Skeletal muscle tissue (tissue), 4 donors: Measurements from ENCODE around the gene CCDC192. TPM values are rescaled to one million over a fixed set of nuclear protein-coding genes. Genes with fewer than 3 reads are reported as not detected.

ENCODE experiments used
- H3K27ac ChIP-seq: one replicate; pipeline ENCODE4 v1.7.0; 2013; ENCODE audit warnings: mild to moderate bottlenecking, low read depth, low read length, inconsistent platforms
- H3K27me3 ChIP-seq, 3 donors: one replicate each; pipeline ENCODE4 v1.7.0; 2013; ENCODE audit warnings: low read length in 3 of 3; ENCODE audit not compliant: control insufficient read depth in 3 of 3, insufficient read depth in 3 of 3
- H3K36me3 ChIP-seq, 3 donors: one replicate each; pipeline ENCODE4 v1.7.0; 2013; ENCODE audit warnings: low read length in 3 of 3; ENCODE audit not compliant: control insufficient read depth in 3 of 3, insufficient read depth in 3 of 3
- H3K4me1 ChIP-seq, 3 donors: one replicate each; pipeline ENCODE4 v1.7.0; 2013; ENCODE audit warnings: low read length in 3 of 3, mild to moderate bottlenecking in 3 of 3; ENCODE audit not compliant: control insufficient read depth in 3 of 3, insufficient read depth in 3 of 3
- H3K4me3 ChIP-seq, 3 donors: one replicate each; pipeline ENCODE4 v1.7.0; 2013; ENCODE audit warnings: low read length in 3 of 3
- H3K9ac ChIP-seq, 3 donors: one replicate each; pipeline ENCODE4 v1.7.0; 2013; ENCODE audit warnings: low read length in 3 of 3, mild to moderate bottlenecking in 3 of 3, moderate library complexity in 2 of 3, low read depth in 1 of 3
- H3K9me3 ChIP-seq, 3 donors: one replicate each; pipeline ENCODE4 v1.7.0; 2013; ENCODE audit warnings: low read length in 3 of 3; ENCODE audit not compliant: control insufficient read depth in 3 of 3
- total RNA-seq: library from RNA; depleted of rRNA; stranded (reverse); fragments of >200 nt; gene quantifications from one replicate; pipeline ENCODE4 v1.2.3, GENCODE V29; 2014
- donor health status: Osteomylitis.

CCDC192 gene
- total RNA-seq, 1 donor from 2014 or later: not detected

- no peaks in the 10 kb centered on the region for H3K4me1 ChIP-seq
- no peak overlapping the region for H3K4me3 ChIP-seq
- H3K27me3 ChIP-seq: no peaks in the 10 kb centered on the region
- no peak overlapping the region for H3K9ac ChIP-seq
- H3K9me3 ChIP-seq: no peaks in the 10 kb centered on the region
- H3K27ac ChIP-seq: no peak overlapping the region
- H3K36me3 ChIP-seq: no peaks in the 10 kb centered on the region
Observed at GRCh38 chr5:127757576-127757975, 54.4 kb downstream of the CCDC192 start.

GRCh38 chr5:127758766-127759283 is 55.6 kb downstream of the CCDC192 start:
- H3K4me3 ChIP-seq: no peak overlapping the region
- H3K27me3 ChIP-seq: no peaks in the 10 kb centered on the region
- no peaks in the 10 kb centered on the region for H3K9me3 ChIP-seq
- H3K36me3 ChIP-seq: no peaks in the 10 kb centered on the region
- H3K4me1 ChIP-seq: no peaks in the 10 kb centered on the region
- H3K9ac ChIP-seq: no peak overlapping the region
- H3K27ac ChIP-seq: no peak overlapping the region

- Histone ChIP-seq H3K9ac (no peak overlapping the region), H3K9me3 (no peaks in the 10 kb centered on the region), H3K4me1 (no peaks in the 10 kb centered on the region), H3K27ac (no peak overlapping the region), H3K27me3 (no peaks in the 10 kb centered on the region), H3K36me3 (no peaks in the 10 kb centered on the region), H3K4me3 (no peak overlapping the region)
Observed at GRCh38 chr5:127761869-127762268, 58.7 kb downstream of the CCDC192 start.

- H3K27me3 ChIP-seq: no peaks in the 10 kb centered on the region
- no peaks in the 10 kb centered on the region for H3K36me3 ChIP-seq
- no peaks in the 10 kb centered on the region for H3K9me3 ChIP-seq
- no peak overlapping the region for H3K27ac ChIP-seq
- no peaks in the 10 kb centered on the region for H3K4me1 ChIP-seq
- no peak overlapping the region for H3K9ac ChIP-seq
- H3K4me3 ChIP-seq: no peak overlapping the region
Observed at GRCh38 chr5:127762412-127762811, 59.2 kb downstream of the CCDC192 start.

GRCh38 chr5:127766676-127767335 is 63.6 kb downstream of the CCDC192 start:
- Histone ChIP-seq H3K4me3 (no peak overlapping the region), H3K9ac (no peak overlapping the region), H3K9me3 (no peaks in the 10 kb centered on the region), H3K27me3 (no peaks in the 10 kb centered on the region), H3K36me3 (no peaks in the 10 kb centered on the region), H3K4me1 (no peaks in the 10 kb centered on the region), H3K27ac (no peak overlapping the region)

- Histone ChIP-seq H3K4me1 (peaks cover 0 to 3% (median 0%) of the 10 kb centered on the region in 3 donors), H3K36me3 (no peaks in the 10 kb centered on the region), H3K27me3 (no peaks in the 10 kb centered on the region), H3K9me3 (no peaks in the 10 kb centered on the region), H3K9ac (no peak overlapping the region), H3K4me3 (no peak overlapping the region), H3K27ac (no peak overlapping the region)
Observed at GRCh38 chr5:127769386-127769785, 66.2 kb downstream of the CCDC192 start.

GRCh38 chr5:127770272-127770671 is 67.1 kb downstream of the CCDC192 start:
- Histone ChIP-seq H3K27me3 (no peaks in the 10 kb centered on the region), H3K9me3 (no peaks in the 10 kb centered on the region), H3K4me3 (no peak overlapping the region), H3K36me3 (no peaks in the 10 kb centered on the region), H3K27ac (no peak overlapping the region), H3K4me1 (peaks cover 0 to 3% (median 0%) of the 10 kb centered on the region in 3 donors), H3K9ac (no peak overlapping the region)

- H3K36me3 ChIP-seq: no peaks in the 10 kb centered on the region
- H3K9ac ChIP-seq: no peak overlapping the region
- H3K4me1 ChIP-seq: peaks cover 0 to 3% (median 0%) of the 10 kb centered on the region in 3 donors
- no peak overlapping the region for H3K27ac ChIP-seq
- H3K9me3 ChIP-seq: no peaks in the 10 kb centered on the region
- H3K27me3 ChIP-seq: no peaks in the 10 kb centered on the region
- no peak overlapping the region for H3K4me3 ChIP-seq
Observed at GRCh38 chr5:127772531-127772930, 69.3 kb downstream of the CCDC192 start.

- Histone ChIP-seq H3K9ac (no peak overlapping the region), H3K4me1 (peaks cover 0 to 3% (median 0%) of the 10 kb centered on the region in 3 donors)
Observed at GRCh38 chr5:127774221-127774620, 71.0 kb downstream of the CCDC192 start.

GRCh38 chr5:127776477-127776876 is 73.3 kb downstream of the CCDC192 start:
- Histone ChIP-seq H3K27me3 (no peaks in the 10 kb centered on the region), H3K36me3 (no peaks in the 10 kb centered on the region), H3K4me3 (no peak overlapping the region), H3K9ac (no peak overlapping the region), H3K27ac (no peak overlapping the region), H3K4me1 (peaks cover 0 to 3% (median 0%) of the 10 kb centered on the region in 3 donors), H3K9me3 (no peaks in the 10 kb centered on the region)

More at GRCh38 chr5:127774221-127774620, 71.0 kb downstream of the CCDC192 start:
- Histone ChIP-seq H3K27me3 (no peaks in the 10 kb centered on the region), H3K36me3 (no peaks in the 10 kb centered on the region), H3K9me3 (no peaks in the 10 kb centered on the region), H3K27ac (no peak overlapping the region), H3K4me3 (no peak overlapping the region)
